CD4-positive, alpha-beta memory T cell (primary cell): ENCODE data around the gene LCTL. TPM values are rescaled to one million over a fixed set of nuclear protein-coding genes. Genes with fewer than 3 reads are reported as not detected.
A peak's percentile ranks its signal among the peaks of the same experiment; 100 is the strongest.
"Not testable (repeated sequence)": the region's sequence is repeated elsewhere in the genome, so short reads cannot be mapped to it uniquely, and the experiment has no call there.

Source experiments
- CTCF ChIA-PET: fragments of 350-600 bp; sonication (Branson Sonifier 250); formaldehyde crosslinking; loops from one replicate; lab custom pipeline; 2021; ENCODE audit warnings: inconsistent platforms; ENCODE audit not compliant: partially characterized antibody; lab: Charles Lee
- POLR2A ChIA-PET: fragments of 350-600 bp; sonication (Branson Sonifier 250); formaldehyde crosslinking; loops from one replicate; lab custom pipeline; 2021; ENCODE audit not compliant: partially characterized antibody; lab: Charles Lee
- DNase-seq, 5 donors: peaks; one replicate each; pipeline versions ENCODE4 v3.0.0 to v3.0.0-alpha.2; 2020 to 2022; ENCODE audit warnings: mixed read lengths in 1 of 5
- H3K27ac ChIP-seq: one replicate; pipeline ENCODE4 v1.7.0; 2013; ENCODE audit warnings: low read depth, low read length
- H3K27me3 ChIP-seq: 2 replicates; pipeline ENCODE4 v1.7.0; 2013; ENCODE audit warnings: mild to moderate bottlenecking, low read length, moderate library complexity; ENCODE audit not compliant: insufficient read depth
- H3K36me3 ChIP-seq: 2 replicates; pipeline ENCODE4 v1.7.0; 2013; ENCODE audit warnings: mild to moderate bottlenecking, low read length, moderate library complexity; ENCODE audit not compliant: insufficient read depth
- H3K4me1 ChIP-seq: 2 replicates; pipeline ENCODE4 v1.7.0; 2013; ENCODE audit warnings: mild to moderate bottlenecking, low read length, moderate library complexity; ENCODE audit not compliant: insufficient read depth
- H3K4me3 ChIP-seq, 2 donors: one replicate each; pipeline ENCODE4 v1.7.0; 2013; ENCODE audit warnings: low read length in 2 of 2, mild to moderate bottlenecking in 1 of 2
- H3K9me3 ChIP-seq, 2 donors: one replicate each; pipeline ENCODE4 v1.7.0; 2013; ENCODE audit warnings: low read length in 2 of 2, control low read depth in 1 of 2; ENCODE audit not compliant: control insufficient read depth in 1 of 2
- H3K27ac Mint-ChIP-seq, 7 donors: one replicate each; pipeline ENCODE4 v1.8.0; 2020 to 2021; ENCODE audit warnings: mixed read lengths in 7 of 7, mild to moderate bottlenecking in 6 of 7, inconsistent platforms in 3 of 7, moderate library complexity in 3 of 7
- H3K27me3 Mint-ChIP-seq, 2 donors: one replicate each; pipeline ENCODE4 v1.8.0; 2020 to 2021; ENCODE audit warnings: mixed read lengths in 2 of 2
- H3K36me3 Mint-ChIP-seq, 2 donors: one replicate each; pipeline ENCODE4 v1.8.0; 2020 to 2021; ENCODE audit warnings: mixed read lengths in 2 of 2, inconsistent platforms in 1 of 2, mild to moderate bottlenecking in 1 of 2
- H3K4me1 Mint-ChIP-seq, 4 donors: one replicate each; pipeline ENCODE4 v1.8.0; 2020 to 2021; ENCODE audit warnings: mixed read lengths in 4 of 4, mild to moderate bottlenecking in 1 of 4
- H3K4me3 Mint-ChIP-seq, 8 donors: one replicate each; pipeline ENCODE4 v1.8.0; 2020 to 2021; ENCODE audit warnings: mixed read lengths in 8 of 8, mild to moderate bottlenecking in 7 of 8, moderate library complexity in 6 of 8, inconsistent platforms in 3 of 8
- H3K9me3 Mint-ChIP-seq, 8 donors: one replicate each; pipeline ENCODE4 v1.8.0; 2020 to 2021; ENCODE audit warnings: mixed read lengths in 8 of 8, mild to moderate bottlenecking in 5 of 8, inconsistent platforms in 3 of 8, moderate library complexity in 1 of 8
- intact Hi-C: fragments of 100-400 bp; cut with micrococcal nuclease; formaldehyde crosslinking; loops from one replicate; pipeline ENCODE4 v1.15.1; 2023
- polyA plus RNA-seq, 2 donors: library from polyadenylated mRNA; unstranded; fragments of 300-500 nt; fragmentation: Illumina TruSeq; gene quantifications; one replicate each; pipeline ENCODE4 v1.2.3, GENCODE V29; 2021
- total RNA-seq, 2 experiments: library from RNA; stranded (reverse); gene quantifications; one replicate each; pipeline ENCODE4 v1.2.3, GENCODE V29; 2021

The LCTL gene
- total and polyA plus RNA-seq, 4 experiments from 2014 or later, result not detected

- POLR2A ChIA-PET, result interaction anchor here (0.5 to 3.7 kb wide), 8 partner anchors 8 to 209 kb away, joined by 3 to 44 read pairs (median 4); partner anchors contain the start of genes DIS3L and MAP2K1
These were observed 62.7 kb downstream of the LCTL start for GRCh38 chr15:66503041-66503648.

DNA sequence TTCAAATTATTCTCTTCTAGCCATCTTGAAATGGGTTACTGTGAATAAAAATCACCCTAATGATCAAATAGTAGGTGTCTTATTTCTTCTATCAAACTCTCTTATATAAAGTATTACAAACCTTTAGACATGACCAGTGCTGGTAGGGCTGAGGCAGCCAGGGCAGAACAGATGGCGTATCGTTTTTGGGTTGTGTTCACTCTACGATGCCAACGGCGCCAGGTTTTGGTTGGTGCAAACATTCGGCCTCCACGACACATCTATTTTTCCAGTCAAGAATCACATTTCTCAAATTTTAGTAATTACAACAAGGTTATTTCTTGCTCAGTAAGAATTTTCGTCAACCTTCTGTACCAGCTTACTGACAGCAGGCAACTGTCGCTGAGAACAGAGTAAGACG, 63.3 kb downstream of the LCTL start:
- Mint-ChIP-seq H3K27ac (peak overlapping the region; percentile 81 to 99 (median 98)), H3K36me3 (peaks cover 43 to 81% of the 10 kb centered on the region in 2 donors), H3K4me3 (peak overlapping the region; percentile 98 to 100 (median 100)), H3K27me3 (no peaks in the 10 kb centered on the region), H3K4me1 (peaks cover 38 to 85% (median 55%) of the 10 kb centered on the region in 4 donors), H3K9me3 (peaks cover 0 to 3% (median 0%) of the 10 kb centered on the region in 8 donors)
- peaks cover 56% of the 10 kb centered on the region for H3K36me3 ChIP-seq
- ChIA-PET CTCF (interaction anchor here (3.4 kb wide), 1 partner anchor 116 kb away, joined by 25 read pairs; the partner anchor contains the start of gene MAP2K1), POLR2A (interaction anchor here (0.5 to 3.7 kb wide), 5 partner anchors 7 to 208 kb away, joined by 3 to 44 read pairs (median 3); partner anchors contain the start of genes DIS3L and MAP2K1)
- peaks cover 46% of the 10 kb centered on the region for H3K4me1 ChIP-seq
- intact Hi-C loops, result loop anchor here (10.0 kb wide), 1 partner anchor 1198 kb away; the partner anchor contains the start of gene RNU5B-1
- peak overlapping the region in 1 of 2 donors; percentile 86 for H3K4me3 ChIP-seq
- no peaks in the 10 kb centered on the region for H3K27me3 ChIP-seq
- H3K9me3 ChIP-seq, result no peaks in the 10 kb centered on the region
- DNase-seq, result no peak
- peak overlapping the region; percentile 89 for H3K27ac ChIP-seq

More at GRCh38 chr15:66503041-66503648, 62.7 kb downstream of the LCTL start:
- Histone ChIP-seq H3K4me1 (peaks cover 41% of the 10 kb centered on the region), H3K36me3 (peaks cover 53% of the 10 kb centered on the region), H3K27ac (peak overlapping the region; percentile 89), H3K4me3 (peak overlapping the region; percentile 86 to 97)
- H3K9me3 ChIP-seq, H3K27me3 ChIP-seq, DNase-seq, H3K27me3 Mint-ChIP-seq, H3K9me3 Mint-ChIP-seq: not testable (repeated sequence)
- intact Hi-C loops, result loop anchor here (10.0 kb wide), 1 partner anchor 1198 kb away; the partner anchor contains the start of gene RNU5B-1
- Mint-ChIP-seq H3K4me1 (peaks cover 35 to 78% (median 49%) of the 10 kb centered on the region in 4 donors), H3K36me3 (peaks cover 38 to 74% of the 10 kb centered on the region in 2 donors), H3K4me3 (peak overlapping the region; percentile 98 to 100 (median 100)), H3K27ac (peak overlapping the region; percentile 96 to 100 (median 99))
- CTCF ChIA-PET, result interaction anchor here (1.3 to 3.4 kb wide), 4 partner anchors 16 to 893 kb away, joined by 3 to 25 read pairs (median 4); partner anchors contain the start of gene MAP2K1

DNA sequence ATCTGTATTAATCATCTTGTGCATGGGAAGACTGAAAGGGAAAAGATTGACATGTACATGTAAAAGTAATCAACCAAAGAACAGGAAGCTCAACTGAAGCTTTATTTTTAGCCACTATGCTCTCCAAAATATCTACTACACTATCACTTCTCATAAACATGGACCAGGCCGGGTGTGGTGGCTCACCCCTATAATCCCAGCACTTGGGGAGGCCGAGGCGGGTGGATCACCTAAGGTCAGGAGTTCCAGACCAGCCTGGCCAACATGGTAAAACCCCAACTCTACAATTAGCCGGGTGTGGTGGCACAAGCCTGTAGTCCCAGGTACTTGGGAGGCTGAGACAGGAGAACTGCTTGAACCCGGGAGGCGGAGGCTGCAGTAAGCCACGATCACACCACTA, 65.5 kb downstream of the LCTL start:
- H3K4me1 Mint-ChIP-seq, result peaks cover 34 to 89% (median 56%) of the 10 kb centered on the region in 4 donors
- peaks cover 60% of the 10 kb centered on the region for H3K36me3 ChIP-seq
- H3K27ac ChIP-seq, H3K27me3 ChIP-seq, DNase-seq, H3K9me3 Mint-ChIP-seq, H3K4me3 ChIP-seq, H3K27me3 Mint-ChIP-seq, H3K9me3 ChIP-seq: not testable (repeated sequence)
- H3K4me1 ChIP-seq, result peaks cover 57% of the 10 kb centered on the region
- H3K36me3 Mint-ChIP-seq, result peaks cover 43 to 87% of the 10 kb centered on the region in 2 donors
- ChIA-PET POLR2A (interaction anchor here (1.4 to 6.0 kb wide), 2 partner anchors 112 to 206 kb away, joined by 3 to 119 read pairs; partner anchors contain the start of gene MAP2K1), CTCF (interaction anchor here (1.9 to 6.0 kb wide), 4 partner anchors 29 to 206 kb away, joined by 4 to 119 read pairs (median 20); partner anchors contain the start of genes MAP2K1 and TIPIN)
- peak overlapping the region in 4 of 7 donors; percentile 43 to 96 (median 83) for H3K27ac Mint-ChIP-seq
- H3K4me3 Mint-ChIP-seq, result peak overlapping the region in 2 of 8 donors; percentile 48 to 64
- intact Hi-C loops, result loop anchor here (10.0 kb wide), 1 partner anchor 1196 kb away; the partner anchor contains the start of gene RNU5B-1

GRCh38 chr15:66498501-66499386, 67.1 kb downstream of the LCTL start:
- H3K4me1 ChIP-seq, result peaks cover 59% of the 10 kb centered on the region
- peaks cover 45 to 86% of the 10 kb centered on the region in 2 donors for H3K36me3 Mint-ChIP-seq

More at GRCh38 chr15:66498501-66499386, 67.1 kb downstream of the LCTL start:
- no peaks in the 10 kb centered on the region for H3K27me3 Mint-ChIP-seq
- Histone ChIP-seq H3K9me3 (no peaks in the 10 kb centered on the region), H3K27ac (peak overlapping the region; percentile 89), H3K27me3 (no peaks in the 10 kb centered on the region), H3K4me3 (no peak overlapping the region), H3K36me3 (peaks cover 71% of the 10 kb centered on the region)
- ChIA-PET POLR2A (interaction anchor here (0.6 to 6.0 kb wide), 9 partner anchors 10 to 206 kb away, joined by 3 to 119 read pairs (median 9); partner anchors contain the start of genes DIS3L, MAP2K1 and TIPIN), CTCF (interaction anchor here (0.7 to 6.0 kb wide), 28 partner anchors 7 to 248 kb away, joined by 3 to 119 read pairs (median 4); partner anchors contain the start of genes MAP2K1, MEGF11 and TIPIN)
- H3K27ac Mint-ChIP-seq, result peak overlapping the region; percentile 96 to 99 (median 99)
- peaks cover 36 to 84% (median 58%) of the 10 kb centered on the region in 4 donors for H3K4me1 Mint-ChIP-seq
- intact Hi-C loops, result loop anchor here (5.0 kb wide), 1 partner anchor 246 kb away; the partner anchor contains the start of gene MEGF11
- peak in 4 of 5 donors; percentile 58 to 66 (median 62) for DNase-seq
- H3K9me3 Mint-ChIP-seq, result peaks cover 0 to 2% (median 0%) of the 10 kb centered on the region in 8 donors
- peak overlapping the region in 4 of 8 donors; percentile 45 to 98 (median 96) for H3K4me3 Mint-ChIP-seq

Other genes with a start within 250 kb of the LCTL start
- 1 to 10 TPM; 5.9 to 9.0 TPM for gene TIPIN, start 209.3 kb downstream of the LCTL start, total RNA-seq
- gene TIPIN, start 209.3 kb downstream of the LCTL start, polyA plus RNA-seq, result 1 to 10 TPM; 5.0 to 6.9 TPM
- 10 to 100 TPM; 54.0 to 54.9 TPM for gene MAP2K1, start 179.1 kb downstream of the LCTL start, total RNA-seq
- 10 to 100 TPM; 44.9 to 71.2 TPM for gene MAP2K1, start 179.1 kb downstream of the LCTL start, polyA plus RNA-seq
- 10 to 100 TPM; 32.5 to 36.6 TPM for gene SNAPC5, start 68.2 kb downstream of the LCTL start, total RNA-seq
- 10 to 100 TPM; 58.2 to 76.1 TPM for gene SNAPC5, start 68.2 kb downstream of the LCTL start, polyA plus RNA-seq
- 1,000 to 10,000 TPM; 3,820 to 4,004 TPM for gene RPL4, start 61.1 kb downstream of the LCTL start, total RNA-seq
- 1,000 to 10,000 TPM; 1,070 to 1,459 TPM for gene RPL4, start 61.1 kb downstream of the LCTL start, polyA plus RNA-seq
- 1 to 10 TPM; 5.1 to 6.5 TPM for gene ZWILCH, start 60.7 kb downstream of the LCTL start, total RNA-seq
- 1 to 10 TPM; 6.2 to 7.2 TPM for gene ZWILCH, start 60.7 kb downstream of the LCTL start, polyA plus RNA-seq
- under 1 TPM; 0.09 to 0.11 TPM for gene SMAD6, start 136.2 kb upstream of the LCTL start, total RNA-seq
- gene SMAD6, start 136.2 kb upstream of the LCTL start, polyA plus RNA-seq, result not detected